ENCODE measurements around the gene SLC40A1.
"Not testable (repeated sequence)": the region's sequence is repeated elsewhere in the genome, so short reads cannot be mapped to it uniquely, and the experiment has no call there.

Gene SLC40A1, protein sequence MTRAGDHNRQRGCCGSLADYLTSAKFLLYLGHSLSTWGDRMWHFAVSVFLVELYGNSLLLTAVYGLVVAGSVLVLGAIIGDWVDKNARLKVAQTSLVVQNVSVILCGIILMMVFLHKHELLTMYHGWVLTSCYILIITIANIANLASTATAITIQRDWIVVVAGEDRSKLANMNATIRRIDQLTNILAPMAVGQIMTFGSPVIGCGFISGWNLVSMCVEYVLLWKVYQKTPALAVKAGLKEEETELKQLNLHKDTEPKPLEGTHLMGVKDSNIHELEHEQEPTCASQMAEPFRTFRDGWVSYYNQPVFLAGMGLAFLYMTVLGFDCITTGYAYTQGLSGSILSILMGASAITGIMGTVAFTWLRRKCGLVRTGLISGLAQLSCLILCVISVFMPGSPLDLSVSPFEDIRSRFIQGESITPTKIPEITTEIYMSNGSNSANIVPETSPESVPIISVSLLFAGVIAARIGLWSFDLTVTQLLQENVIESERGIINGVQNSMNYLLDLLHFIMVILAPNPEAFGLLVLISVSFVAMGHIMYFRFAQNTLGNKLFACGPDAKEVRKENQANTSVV

GRCh38 chr2:189580658-189581353, at the start of gene SLC40A1:
Gene SLC40A1, minus strand, starts transcription at chr2:189580786. Its CDS starts 326 bp downstream, at chr2:189580460.
- FAIRE-seq = no peak

GRCh38 chr2:189629531-189630453, 49.2 kb upstream of the SLC40A1 start:
- no peak for FAIRE-seq

DNA sequence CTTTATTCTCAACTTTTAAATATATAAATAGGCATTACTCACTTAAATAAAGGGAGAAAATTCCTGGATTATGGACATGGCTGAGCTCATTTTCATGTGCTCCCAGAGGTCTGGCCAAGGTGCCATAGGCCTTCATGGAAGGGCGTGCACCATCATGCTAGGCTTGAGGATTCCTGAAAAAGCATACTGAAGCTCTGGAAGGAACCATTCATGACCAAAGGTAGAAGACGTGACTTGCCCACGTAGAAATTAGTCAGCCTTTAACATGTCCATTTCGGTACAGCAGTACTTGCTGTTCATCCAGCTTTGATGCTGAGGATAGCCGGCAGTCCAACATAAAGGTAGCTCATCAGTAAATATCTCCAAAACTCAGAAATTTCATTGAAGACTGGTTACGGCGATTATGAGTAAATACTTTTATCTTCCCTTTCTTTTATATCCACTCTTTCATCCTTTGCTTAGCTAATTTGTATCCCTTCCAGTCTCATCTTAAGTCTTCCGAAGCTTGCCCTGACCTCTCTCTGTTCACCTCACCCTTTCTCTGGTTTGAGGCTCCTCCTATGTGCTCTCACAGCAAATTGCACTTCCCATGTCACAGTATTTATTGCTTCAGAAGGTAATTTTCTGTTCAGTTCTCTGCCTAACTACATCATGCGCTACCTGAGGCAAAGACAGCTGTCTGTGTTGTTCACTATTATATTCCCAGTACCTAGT, 48.4 kb upstream of the SLC40A1 start:
- no peak for FAIRE-seq

- FAIRE-seq = no peak
These were observed 47.2 kb upstream of the SLC40A1 start for GRCh38 chr2:189627789-189628188.

DNA sequence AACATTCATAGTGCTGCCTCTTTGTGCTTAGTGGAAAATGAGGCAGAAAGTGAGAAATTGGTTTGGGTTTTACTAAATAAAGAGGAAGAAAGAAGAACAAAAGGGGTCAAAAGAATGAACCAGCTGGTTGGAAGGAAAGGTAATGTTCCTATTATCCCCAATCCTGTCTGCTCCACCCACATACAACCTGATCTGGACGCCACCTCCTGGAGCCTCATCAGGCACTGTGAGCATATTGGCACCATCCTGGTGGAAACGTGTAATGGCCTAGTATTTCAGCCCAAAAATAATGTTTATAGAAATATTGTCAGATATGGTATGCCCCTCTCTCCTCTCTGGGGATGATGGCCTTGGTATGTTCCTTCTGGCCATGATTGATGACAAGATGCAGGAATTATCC, 45.0 kb upstream of the SLC40A1 start:
- no peak for FAIRE-seq

DNA sequence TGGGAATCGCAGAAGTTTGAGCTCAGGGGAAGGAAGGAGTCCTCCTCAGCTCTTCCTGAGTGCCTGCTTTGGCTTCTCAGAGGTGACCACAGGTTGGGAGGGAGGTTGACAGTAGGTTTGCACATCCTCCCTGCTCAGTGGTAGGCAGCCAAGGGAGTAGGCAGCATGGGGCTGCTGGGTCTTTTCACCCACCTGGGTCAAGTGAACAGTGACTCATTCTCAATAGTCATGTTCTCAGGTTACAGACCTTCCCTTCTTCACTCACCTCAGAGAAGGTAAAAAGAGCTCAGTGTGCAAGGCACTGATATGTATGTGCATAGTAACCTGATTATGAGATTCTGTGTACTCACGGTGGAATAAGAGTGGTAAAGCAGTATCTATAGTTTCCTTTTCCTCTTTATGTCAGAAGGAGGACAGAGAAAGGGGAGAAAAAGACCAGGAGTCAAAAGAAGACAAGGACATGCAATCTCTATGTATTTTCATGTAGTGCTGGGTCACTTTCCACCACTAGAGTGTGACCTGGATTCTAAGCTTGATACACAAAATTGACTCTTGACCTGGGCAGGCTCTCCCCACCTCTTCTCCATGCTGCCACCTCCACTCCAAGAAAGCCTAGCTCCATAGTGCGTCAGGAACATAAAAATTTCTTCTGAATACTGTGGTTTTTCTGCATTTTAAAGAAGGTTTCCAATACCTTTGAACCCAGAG, 44.2 kb upstream of the SLC40A1 start:
- no peak for FAIRE-seq

- no peak for FAIRE-seq
These were observed 42.5 kb upstream of the SLC40A1 start for GRCh38 chr2:189623049-189623448.

DNA sequence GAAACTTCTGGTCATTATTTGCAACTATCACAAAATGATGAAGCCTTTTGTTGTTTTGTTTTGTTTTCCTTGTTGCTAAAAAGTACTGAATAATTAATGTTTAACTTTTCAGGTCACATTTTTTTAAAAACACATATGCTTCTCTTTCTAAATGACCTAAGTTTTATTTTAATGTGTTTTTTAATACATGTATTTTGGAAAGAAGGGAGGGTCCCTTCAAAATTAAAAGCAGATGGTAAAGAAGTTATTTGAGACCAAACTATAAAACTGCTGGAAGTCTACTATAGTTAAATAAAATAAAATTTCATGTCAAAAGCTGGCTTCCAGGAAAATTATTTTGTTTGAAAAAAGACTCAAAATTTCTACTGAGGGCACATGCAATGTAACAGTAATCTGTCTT, 41.2 kb upstream of the SLC40A1 start:
- FAIRE-seq = no peak

GRCh38 chr2:189618197-189618596, 37.6 kb upstream of the SLC40A1 start:
- FAIRE-seq = no peak

- FAIRE-seq = no peak
These were observed 34.0 kb upstream of the SLC40A1 start for GRCh38 chr2:189614585-189614984.

GRCh38 chr2:189613650-189614420, 33.2 kb upstream of the SLC40A1 start:
- FAIRE-seq = no peak

- FAIRE-seq = no peak
These were observed 32.6 kb upstream of the SLC40A1 start for GRCh38 chr2:189613077-189613636.

- FAIRE-seq = no peak
These were observed 30.1 kb upstream of the SLC40A1 start for GRCh38 chr2:189610700-189611099.

- no peak for FAIRE-seq
These were observed 29.3 kb upstream of the SLC40A1 start for GRCh38 chr2:189609853-189610252.

DNA sequence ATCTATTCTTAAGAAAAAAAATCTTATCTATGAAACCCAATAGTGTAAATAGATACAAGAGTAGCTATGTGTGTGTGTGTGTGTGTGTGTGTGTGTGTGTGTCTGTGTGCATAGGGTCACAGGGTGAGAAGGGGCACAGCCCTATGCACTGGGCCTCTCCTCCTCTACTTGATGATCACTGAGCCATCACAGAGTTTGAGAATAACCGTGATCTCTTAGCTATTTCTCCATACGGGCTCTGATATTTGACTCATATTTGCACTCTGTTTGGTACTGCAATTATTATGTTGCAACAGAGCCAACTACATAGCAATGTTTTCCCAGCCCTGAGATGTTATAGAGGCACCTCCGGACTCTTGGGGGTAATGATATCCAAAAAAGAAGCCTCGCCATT, 28.8 kb upstream of the SLC40A1 start:
- no peak for FAIRE-seq

- no peak for FAIRE-seq
These were observed 28.3 kb upstream of the SLC40A1 start for GRCh38 chr2:189608795-189609422.

GRCh38 chr2:189608170-189608569, 27.6 kb upstream of the SLC40A1 start:
- FAIRE-seq = no peak

DNA sequence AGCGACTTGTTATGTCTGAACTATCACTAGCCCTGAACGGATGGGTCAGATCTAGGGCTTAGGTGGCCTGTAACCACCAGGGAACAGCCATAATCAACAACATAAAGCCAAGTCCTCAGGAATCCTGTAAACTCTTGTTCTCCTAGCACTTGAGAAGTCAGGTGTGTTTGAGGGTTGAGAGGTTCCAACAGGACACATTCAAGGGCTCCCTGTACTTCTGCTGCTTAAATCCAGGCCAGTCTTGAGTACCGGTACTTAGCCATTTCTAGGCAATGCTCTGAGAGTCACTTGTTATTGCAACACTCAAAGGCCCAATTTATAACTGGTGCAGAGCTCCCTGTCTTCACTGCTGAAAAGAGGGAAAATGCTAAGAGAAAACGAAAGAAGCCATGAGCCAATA, 21.6 kb upstream of the SLC40A1 start:
- no peak for FAIRE-seq

GRCh38 chr2:189601652-189602051, 21.1 kb upstream of the SLC40A1 start:
- FAIRE-seq = not testable (repeated sequence)

DNA sequence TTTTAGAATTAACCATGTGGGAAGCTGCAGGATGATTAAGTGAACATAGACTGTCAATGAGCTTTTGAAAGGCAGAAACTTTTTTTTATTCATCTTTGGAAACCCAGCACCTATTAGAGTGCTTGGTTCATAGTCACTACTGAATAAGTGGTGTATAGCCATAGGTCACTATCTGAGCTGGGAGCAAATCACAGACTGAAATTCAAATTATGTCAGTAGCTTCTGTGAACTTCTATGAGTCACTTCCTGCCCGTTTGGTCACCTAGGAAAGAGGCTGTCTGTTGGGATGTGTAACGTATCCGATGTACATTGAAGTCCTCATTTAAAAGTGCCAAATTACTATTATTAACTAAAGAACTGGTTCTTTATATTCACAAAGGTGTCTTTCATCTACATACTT, 20.5 kb upstream of the SLC40A1 start:
- no peak for FAIRE-seq
